Stimulated activated naive CD4-positive, alpha-beta T cell treated with Interleukin-2 at 50 U/mL for 16 hours (primary cell): ENCODE data around the gene GMPS.
"Not testable (repeated sequence)": the region's sequence is repeated elsewhere in the genome, so short reads cannot be mapped to it uniquely, and the experiment has no call there.

Source experiments
- DNase-seq: peaks from one replicate; lab custom pipeline; 2025; lab: John Stamatoyannopoulos, UW

Gene GMPS

DNA sequence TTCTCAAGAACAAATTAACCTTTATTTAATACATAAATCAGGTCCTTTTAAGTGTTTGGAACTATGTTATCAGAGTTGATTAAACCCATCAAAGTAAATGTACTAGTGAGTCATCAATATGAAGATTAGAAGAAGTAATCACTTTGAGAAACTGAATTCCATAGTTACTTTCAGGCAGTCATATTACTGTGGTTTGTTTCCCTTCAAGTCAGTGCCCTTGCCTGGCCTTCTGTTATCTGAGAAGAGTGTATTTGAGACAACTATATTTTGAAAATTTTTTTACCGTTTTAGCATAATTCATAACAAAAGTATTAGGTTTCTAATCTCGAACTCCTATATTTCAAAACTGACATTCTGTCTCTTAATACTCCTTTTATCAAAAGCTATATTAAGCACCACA is 73.6 kb downstream of the GMPS start:
- DNase-seq: no peak

DNA sequence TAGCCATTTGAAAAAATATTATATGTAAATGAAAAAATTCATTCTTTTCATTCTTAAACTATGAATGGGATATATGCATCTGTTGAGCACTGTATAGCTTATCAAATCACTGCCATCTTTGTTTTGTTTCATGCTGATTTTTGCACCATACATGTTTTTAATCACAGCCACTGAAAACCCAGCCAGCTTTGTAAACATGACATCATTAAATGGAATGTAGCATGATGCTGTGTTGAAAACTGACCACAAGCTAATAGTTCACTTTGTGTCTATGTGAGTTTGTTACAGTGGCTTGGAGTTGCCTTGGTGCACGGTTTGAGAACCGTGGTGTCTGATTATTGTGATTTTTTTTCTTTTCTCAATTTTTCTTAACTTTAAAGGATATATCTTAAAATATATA is 75.7 kb downstream of the GMPS start:
- DNase-seq: no peak

DNA sequence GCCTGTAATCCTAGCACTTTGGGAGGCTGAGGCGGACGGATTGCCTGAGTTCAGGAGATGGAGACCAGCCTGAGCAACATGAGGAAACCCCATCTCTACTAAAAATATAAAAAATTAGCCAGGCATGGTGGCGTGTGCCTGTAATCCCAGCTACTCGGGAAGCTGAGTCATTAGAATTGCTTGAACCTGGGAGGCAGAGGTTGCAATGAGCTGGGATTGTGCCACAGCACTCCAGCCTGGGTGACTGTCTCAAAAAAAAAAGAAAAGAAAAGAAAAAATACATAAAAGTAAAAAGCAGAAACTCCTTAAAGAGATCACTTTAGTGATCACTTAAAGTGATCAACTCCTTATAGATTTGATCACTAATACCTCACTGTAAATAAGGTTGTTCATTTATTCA is 78.0 kb downstream of the GMPS start:
- no peak for DNase-seq

DNA sequence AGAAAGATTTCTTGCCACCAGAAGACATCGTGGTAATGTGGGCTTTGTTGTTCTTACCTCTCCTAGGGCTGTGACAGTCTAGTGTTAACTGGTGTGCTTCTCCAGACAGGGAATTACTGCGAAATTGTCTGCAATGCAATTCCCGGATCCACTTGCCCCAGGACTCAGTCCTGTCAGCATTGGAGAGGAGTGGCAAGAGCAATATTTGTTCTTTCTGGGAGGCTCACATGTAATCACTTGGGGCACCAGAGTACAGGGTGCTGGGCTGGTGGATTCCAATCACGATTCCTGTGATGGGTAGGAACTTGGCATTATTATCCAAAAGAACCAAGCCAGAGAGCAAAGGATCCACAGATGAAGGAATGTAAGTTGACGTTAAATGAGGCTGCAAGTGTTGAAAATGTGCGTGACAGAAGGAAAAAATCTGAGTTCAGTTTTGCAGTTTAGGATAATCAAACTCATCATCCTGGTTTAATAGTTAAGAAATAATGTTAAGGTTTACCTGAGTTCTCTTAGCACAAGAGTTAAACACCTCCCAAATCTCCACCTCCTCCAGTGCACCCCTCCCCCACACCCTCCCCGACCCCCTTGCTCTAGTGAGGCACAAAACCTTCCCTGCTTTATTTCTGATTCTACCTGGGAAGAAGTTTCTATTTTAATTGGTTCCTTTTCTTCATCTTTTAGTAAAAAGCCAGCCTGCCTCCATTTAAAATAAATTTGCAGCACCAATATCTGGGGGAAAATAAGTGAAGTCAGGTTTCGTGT is 79.2 kb downstream of the GMPS start:
- DNase-seq: no peak

DNA sequence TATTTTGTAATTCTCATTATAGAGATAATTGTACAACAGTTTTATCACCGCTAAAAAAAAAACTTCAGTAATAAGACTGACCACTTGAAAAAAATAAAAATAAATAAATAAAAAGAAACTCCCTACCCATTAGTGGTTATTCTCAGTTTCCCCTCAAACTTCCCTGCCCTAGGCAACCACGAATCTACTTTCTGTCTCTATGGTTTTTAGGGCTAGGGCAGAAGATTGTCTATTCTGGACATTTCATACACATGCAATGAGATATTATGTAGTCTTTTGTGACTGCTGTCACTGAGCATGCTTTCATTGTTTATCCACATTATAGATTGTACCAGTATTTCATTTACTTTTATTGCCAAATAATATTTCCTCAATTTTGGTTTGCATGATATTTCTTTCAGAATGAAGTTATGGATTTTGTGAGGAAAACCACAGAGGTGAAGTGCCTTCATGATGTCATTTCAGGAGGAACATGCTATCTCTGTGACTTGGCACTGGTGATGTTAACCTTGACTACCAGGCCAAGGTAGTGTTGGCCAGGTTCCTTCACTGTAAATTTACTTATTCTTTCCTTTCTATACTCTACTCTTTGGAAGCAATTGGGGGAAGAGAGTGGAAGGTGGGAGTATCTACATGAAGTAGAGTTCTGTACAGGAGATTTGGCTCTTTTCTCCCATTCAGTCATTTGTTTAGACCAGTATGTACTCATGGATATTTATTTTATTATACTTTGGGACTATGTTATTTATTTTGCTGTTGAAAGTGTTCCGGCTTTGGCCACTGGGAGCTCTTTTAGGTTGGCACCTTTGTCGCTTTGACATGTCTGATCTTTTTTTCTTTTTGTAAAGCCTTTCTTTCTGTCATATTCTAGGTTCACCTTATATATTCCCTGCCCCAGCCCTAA is 86.3 kb downstream of the GMPS start:
- no peak for DNase-seq

DNA sequence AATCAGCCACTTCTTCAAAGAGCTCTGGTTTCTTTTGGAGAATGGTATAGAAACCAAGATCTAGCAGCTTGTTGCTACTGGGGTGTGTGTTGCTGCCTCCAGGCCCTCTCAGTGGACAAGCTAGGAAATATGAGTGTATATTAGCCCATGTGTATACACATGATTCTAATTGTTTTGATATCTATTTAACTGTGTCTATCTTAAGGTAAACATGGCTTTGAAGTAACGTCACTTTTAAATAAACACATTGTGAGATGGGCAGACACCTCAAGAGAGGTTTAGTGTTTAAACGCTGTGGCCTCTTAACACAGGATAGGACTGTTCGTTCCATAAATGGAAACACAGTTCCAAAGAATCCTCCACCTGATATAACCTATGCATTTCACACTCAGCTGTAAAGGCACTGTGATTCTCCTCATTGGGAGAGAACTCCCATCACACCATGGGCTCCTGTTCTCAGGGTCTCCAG is 87.0 kb downstream of the GMPS start:
- DNase-seq: no peak

DNA sequence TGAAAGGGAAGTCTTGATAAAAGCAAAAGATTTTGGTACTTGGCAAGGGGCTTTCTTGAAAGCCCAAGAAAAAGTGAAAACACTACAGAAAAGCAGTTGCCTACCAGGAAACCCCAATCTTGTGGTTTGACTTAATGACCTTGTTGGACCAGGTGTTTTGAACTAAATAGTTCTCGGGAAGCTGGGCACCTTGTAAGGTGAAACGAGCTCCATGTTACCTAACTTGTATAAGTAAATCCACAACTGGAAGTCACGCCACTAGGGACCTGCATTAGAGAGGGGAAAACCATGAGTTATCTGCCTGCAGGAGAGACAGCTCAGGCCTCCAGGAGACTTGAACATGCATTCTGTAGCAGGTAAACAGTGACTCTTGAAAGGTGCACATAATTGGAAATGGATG is 88.2 kb downstream of the GMPS start:
- no peak for DNase-seq

DNA sequence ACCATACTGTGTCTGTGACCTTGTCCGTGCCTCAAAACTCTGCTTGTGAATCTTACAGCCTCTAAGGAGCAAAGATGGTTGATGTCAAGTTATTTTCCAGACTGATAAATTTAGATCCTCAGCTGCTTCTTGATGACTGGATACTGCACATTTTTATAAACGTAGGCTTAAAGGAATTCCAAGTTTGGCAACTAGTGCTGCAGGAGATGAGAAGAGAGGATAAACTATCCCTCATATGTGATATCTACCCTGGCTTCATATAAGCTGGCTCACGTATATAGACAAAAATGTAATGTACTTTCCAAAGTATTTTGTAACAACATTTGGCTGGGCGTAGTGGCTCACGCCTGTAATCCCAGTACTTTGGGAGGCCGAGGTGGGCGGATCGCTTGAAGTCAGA is 89.6 kb downstream of the GMPS start:
- DNase-seq: no peak

DNA sequence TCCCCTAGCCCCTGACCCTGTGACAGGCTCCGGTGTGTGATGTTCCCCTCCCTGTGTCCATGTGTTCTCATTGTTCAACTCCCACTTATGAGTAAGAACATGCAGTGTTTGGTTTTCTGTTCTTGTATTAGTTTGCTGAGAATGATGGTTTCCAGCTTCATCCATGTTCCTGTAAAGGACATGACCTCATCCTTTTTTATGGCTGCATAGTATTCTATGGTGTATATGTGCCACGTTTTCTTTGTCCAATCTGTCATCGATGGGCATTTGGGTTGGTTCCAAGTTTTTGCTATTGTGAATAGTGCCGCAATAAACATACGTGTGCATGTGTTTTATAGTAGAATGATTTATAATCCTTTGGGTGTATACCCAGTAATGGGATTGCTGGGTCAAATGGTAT is 90.6 kb downstream of the GMPS start:
- DNase-seq: not testable (repeated sequence)

DNA sequence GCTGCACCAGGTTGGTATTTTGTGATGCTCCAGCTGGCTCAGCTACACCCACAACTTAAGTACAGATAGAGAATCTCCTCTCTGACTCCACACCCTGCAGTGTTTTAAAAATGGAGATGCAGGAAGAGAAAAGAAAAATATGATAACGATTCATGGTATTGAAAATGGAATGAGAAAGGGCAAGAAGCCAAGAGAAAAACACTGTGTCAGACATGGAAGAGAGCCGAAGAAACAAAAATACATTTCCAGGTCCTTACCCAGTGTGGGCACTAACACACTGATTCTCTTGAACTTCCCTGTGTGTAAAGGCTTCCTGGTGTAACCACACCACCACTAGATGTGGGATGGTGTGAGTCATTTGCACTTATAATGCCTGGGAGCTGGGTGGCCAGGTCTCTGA is 93.1 kb downstream of the GMPS start:
- DNase-seq: no peak

DNA sequence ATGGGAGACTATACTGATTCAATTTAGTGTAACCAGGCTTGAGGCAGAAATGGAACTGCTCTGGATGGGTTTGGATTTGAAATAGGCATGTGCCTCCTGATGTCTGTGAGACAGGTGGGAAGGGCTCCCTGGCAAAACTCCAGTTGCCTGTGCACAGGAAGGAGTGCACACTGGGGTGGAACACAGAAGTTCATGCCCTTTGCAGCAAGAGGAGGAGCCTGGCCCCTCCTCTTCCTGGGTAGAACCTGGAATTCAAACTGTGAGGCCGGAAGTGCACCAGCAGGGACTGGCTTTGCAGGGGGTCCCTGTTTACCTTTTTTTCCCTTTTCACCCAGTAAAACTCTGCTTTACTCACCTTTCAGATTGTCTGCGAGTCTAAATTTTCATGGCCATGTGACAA is 99.9 kb downstream of the GMPS start:
- DNase-seq: no peak

DNA sequence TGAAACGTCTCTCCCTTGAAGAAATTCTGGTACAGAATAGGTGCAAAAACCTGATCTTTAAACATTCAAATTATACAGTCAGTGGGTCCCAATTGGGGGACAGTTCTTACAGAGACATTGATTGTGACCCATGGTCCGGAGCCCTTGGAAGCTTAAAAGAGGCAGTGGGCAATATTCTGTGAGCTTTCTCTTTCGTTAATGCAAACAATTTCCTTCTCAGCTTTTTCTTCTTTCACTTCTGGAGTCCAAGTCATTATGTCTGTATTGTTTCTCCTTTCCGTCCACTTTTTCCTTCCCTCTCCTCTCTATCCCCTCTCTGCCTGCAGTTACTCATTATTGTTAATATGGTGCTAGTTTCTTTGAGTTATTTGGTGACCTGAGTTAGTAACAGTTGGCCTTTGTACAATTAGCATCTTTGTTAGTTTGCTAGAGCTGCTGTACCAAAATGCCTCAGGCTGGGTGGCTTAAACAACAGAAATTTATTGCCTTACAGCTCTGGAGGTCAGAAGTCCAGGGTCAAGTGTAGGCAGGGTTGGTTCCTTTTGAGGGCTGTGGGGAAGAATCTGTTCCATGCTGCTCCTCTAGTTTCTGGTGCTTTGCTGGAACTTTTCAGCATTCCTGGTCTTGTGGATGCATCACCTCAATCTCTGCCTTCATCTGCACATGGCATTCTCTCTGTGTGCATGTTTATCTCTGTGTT is 102.6 kb downstream of the GMPS start:
- DNase-seq: no peak

DNA sequence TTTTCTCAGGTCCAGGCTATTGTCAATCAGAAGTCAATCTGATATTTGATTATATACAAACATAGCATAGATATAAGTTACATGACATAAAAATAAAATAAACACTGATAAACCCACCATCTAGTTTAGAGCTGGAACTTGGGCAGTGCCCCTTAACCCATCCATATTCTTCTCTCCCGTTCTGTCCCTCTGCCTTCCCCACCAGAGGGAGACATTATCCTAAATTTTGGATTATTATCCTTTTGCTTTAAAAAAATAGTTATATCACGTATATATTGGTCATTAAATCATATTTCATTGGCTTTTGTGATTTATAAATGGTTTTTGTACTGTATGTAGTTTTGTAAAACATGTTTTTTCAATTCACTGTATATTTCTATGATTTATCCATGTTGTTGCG is 107.9 kb downstream of the GMPS start:
- DNase-seq: no peak

DNA sequence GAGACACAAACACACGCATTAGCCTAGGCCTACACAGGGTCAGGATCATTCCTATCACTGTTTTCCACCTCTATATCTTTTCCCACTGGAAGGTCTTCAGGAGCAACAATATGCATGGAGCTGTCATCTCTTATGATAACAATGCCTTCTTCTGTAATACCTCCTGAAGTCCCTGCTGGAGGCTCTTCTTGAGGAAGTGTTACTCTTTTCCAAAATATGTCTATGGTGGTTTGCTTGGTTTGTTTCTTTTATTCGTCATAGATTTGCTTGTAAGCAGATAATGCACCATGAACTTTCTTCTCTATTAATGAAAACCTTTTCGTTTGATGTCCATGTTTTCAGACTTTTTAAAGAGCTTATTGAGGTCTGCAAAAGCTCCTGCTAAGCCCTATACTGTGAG is 109.3 kb downstream of the GMPS start:
- DNase-seq: no peak

DNA sequence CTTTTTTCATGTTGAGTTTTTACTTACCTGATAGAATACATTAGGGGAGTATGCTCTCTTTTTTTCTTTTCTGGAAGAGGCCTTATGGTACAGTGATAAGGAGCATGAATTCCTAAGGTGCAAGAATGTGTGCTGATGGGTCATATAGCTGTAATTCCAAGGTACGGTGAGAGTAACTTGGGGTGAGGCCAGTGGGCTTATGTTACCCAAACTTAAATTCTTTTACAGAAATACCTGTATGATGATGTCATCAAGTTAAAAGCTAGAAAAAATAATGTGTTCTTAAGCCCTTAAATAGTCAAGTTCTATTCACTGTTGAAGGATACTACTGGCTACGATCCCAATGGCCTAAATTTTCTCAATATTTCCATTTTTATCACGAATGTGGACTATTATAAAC is 111.2 kb downstream of the GMPS start:
- no peak for DNase-seq

DNA sequence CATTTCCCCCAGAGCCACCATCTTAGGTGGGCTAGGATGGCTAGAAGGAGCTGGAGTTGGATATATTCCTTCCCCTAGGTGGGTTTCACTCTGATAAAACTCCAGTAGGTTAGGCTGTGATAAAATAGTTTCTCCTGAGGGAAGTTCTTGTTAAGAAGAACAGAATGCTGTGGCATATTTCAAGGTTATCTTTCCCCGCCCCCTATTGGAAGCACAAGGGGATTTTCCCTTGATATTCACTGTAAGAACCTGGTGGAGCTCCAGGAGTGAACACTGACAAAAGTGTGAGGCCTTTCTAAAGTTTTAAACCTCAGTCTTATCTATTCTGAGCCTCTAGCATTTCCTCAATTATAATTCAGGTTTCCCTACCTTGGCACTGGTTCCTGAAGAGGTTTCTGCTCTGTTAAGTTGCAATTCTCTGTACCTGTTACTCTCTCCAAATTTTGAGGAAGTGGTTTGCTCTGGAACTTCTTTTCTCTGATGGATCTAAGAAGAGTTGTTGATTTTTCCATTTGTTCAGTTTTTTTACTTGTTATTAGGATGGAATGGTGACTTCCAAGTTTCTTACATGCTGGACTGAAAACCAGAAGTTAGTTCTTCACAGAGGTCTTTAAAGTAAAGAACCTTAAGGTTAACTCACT is 113.5 kb downstream of the GMPS start:
- DNase-seq: no peak

DNA sequence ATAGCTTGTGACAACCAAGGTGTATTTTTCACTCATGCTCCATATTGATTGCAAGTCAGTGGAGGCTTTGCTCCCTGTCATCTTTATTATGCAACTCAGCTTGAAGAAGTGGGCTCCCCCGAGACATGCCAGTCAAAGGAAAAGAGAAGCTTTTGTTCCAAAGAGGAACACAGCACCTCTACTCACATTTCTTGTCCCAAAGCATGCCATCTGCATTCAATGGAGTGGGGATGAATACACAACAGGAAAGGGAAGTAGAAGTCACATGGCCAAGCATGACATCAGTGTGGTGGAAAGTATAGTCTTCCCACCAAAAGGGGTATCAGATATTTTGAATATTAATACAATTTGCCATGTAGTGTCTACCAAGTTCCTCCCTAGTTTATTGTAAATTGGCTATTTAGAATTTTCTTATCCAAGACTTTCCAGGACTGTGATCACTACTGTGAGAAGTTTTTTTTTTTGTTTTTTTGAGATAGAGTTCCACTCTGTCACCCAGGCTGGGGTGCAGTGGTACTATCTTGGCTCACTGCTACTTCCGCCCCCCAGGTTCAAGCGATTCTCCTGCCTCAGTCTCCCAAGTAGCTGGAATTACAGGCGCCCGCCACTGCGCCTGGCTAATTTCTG is 114.5 kb downstream of the GMPS start:
- no peak for DNase-seq

DNA sequence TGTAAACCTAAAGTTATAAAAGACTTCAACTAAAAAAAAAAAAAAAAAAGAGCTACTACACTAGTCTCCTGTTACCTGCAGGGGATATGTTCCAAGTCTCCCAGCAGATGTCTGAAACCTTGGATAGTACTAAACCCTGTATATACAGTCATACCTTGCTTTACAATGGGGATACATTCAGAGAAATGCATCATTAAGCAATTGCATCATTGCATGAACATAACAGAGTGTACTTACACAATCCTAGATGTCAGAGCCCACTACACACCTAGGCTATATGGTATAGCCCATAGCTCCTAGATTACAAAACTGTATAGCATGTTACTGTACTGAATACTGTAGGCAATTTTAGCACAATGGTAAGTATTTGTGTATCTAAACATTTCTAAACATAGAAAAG is 119.1 kb downstream of the GMPS start:
- DNase-seq: no peak

DNA sequence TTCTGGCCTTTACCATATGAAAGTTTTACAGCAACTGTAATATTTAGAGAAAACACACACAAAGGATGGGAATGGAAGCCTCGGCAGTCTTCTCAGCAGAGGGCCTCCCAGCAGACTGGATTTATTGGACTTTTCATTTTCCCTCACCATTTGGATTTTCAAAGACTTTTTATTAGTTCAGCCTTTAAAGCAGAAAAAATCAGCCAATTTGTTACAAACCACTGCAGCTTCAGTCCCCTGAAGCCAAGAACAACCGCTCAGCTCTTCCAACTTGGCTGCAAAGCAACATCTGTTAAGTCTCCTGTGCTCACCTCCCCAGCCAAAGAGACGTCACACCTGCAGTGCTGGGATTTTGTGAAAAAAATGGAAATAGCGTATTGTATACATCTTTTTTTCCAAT is 120.8 kb downstream of the GMPS start:
- no peak for DNase-seq

DNA sequence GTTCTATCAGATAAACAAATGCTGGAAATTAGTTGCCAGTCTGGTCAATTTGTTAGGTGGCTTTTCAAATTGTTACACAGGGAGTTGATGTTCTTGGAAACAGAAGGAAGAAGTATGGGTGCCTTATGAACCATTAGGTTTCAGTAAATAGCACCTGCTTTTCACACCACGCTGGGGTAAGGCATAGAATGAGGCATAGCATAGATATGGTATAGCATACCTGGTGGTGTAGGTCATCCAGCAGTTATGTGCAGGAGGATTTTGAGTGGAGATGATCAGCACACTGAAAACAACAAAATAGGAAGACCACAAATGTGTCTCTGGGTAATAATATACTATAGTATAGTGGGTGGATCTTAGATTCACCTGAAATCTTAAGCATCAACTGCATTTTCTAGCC is 121.4 kb downstream of the GMPS start:
- no peak for DNase-seq
